ENCODE data around the gene DENND1A.

DNA sequence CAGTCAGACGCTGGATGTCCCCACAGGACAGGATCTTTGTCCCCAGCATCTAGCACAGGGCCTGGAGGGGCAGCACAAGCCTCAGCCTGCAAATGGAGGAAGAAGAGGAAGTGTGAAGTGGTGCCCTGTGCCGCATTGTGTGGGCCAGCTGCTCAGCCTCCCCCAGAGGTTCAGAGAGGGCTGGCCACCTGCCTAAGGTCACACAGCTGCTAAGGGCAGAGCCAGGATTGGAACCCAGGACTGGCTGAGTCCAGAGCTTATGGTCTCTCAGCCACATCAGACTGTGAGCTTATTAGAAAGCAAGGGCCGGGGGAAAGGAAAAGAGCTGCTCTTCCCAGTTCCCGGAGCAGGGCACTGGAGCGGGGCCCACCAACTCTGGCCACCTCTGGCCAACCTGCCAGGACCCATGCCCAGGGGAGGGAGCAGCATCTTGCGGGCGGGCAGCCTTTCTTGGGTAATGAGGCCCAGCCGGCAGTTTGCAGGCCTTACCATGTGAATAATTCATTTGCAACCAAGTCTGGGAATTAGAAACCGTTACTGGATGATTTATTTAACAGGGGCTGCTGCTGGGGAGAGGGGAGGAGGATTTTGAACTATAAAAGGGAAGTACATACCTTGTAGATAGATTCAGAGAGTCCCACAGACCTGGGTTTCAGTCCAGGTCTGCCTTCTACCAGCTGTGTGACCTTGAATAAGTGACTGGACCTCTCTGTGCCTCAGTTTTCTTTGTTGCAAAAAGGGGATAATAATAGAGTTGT, 585.6 kb downstream of the DENND1A start:
- TF ChIP-seq, protein P1, sequence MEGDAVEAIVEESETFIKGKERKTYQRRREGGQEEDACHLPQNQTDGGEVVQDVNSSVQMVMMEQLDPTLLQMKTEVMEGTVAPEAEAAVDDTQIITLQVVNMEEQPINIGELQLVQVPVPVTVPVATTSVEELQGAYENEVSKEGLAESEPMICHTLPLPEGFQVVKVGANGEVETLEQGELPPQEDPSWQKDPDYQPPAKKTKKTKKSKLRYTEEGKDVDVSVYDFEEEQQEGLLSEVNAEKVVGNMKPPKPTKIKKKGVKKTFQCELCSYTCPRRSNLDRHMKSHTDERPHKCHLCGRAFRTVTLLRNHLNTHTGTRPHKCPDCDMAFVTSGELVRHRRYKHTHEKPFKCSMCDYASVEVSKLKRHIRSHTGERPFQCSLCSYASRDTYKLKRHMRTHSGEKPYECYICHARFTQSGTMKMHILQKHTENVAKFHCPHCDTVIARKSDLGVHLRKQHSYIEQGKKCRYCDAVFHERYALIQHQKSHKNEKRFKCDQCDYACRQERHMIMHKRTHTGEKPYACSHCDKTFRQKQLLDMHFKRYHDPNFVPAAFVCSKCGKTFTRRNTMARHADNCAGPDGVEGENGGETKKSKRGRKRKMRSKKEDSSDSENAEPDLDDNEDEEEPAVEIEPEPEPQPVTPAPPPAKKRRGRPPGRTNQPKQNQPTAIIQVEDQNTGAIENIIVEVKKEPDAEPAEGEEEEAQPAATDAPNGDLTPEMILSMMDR (IDR thresholded peaks at IDR 0.05) = no peak
- TF ChIP-seq POLR2A (IDR thresholded peaks at IDR 0.05) (no peak), POLR2AphosphoS5 (IDR thresholded peaks at IDR 0.05) (no peak)
